BJ (cell line): ENCODE data around the gene ITPKB. TPM values are rescaled to one million over a fixed set of nuclear protein-coding genes. Genes with fewer than 3 reads are reported as not detected.

ENCODE experiments used
- CTCF ChIA-PET: fragments of 350-600 bp; formaldehyde crosslinking; extraction: SDS; loops from one replicate; lab custom pipeline; 2021; ENCODE audit warnings: antibody characterized with exemption, inconsistent platforms; lab: Yijun Ruan, JAX
- POLR2A ChIA-PET: fragments of 300-600 bp; sonication (Branson Sonifier 250); formaldehyde crosslinking; extraction: SDS; loops from one replicate; lab custom pipeline; 2021; ENCODE audit warnings: antibody characterized with exemption; lab: Charles Lee
- DNase-seq: peaks from one replicate; pipeline ENCODE4 v3.0.0-alpha.2; 2011; ENCODE audit warnings: low read depth
- H3K27me3 ChIP-seq: 2 replicates; pipeline ENCODE4 v1.6.0; 2011; ENCODE audit warnings: low read length; ENCODE audit not compliant: control insufficient read depth, insufficient read depth
- H3K36me3 ChIP-seq: 2 replicates; pipeline ENCODE4 v1.5.1; 2011; ENCODE audit warnings: low read length; ENCODE audit not compliant: control insufficient read depth, insufficient read depth
- H3K4me3 ChIP-seq: 2 replicates; pipeline ENCODE4 v1.5.1; 2011; ENCODE audit warnings: low read depth, mild to moderate bottlenecking, control low read depth, low read length
- polyA plus RNA-seq: library from polyadenylated mRNA; depleted of rRNA; stranded (reverse); fragments of >200 nt; gene quantifications from 2 replicates; pipeline ENCODE4 v1.2.3, GENCODE V29; 2011
- TF ChIP-seq, protein P1 (sequence below): IDR thresholded peaks from 2 replicates; pipeline ENCODE4 v1.5.1; 2011; ENCODE audit warnings: low read depth, mild to moderate bottlenecking, control low read depth, inconsistent platforms, low read length, moderate library complexity; ENCODE audit not compliant: insufficient read depth

Gene ITPKB
- polyA plus RNA-seq, 1 experiment, result 1.4 TPM

DNA sequence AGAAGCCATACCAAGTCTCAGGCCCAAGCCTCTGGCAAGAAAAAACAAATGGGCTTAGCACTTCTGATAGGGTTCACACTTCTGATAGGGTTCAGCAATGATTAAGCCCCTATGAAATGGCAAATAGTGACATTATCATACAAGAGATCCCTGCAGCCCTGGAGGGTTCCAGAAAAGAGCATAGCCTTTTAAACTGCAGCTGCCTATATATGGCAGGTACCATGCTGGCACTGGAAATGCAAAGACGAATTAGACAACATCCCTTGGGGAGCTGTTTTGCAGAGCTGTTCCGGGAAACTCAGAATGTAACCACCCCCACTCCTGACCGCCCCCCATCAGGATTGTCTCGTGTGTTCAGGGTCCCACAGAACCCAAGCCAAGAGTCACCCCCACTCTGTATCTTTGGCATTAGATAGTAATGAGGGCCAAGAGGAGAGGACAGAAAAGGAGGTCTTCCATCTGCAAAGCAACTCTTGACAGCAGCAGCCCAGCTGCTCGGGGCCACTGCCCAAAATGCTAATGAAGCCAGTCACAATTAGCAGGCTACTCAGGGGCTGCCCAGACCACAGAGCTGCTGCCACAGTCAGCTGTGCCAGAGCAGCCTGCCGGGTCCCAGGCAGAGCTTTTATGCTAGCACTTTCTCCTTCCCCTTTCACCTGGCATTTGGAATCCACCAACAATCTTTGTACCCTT is 50.9 kb downstream of the ITPKB start:
- TF ChIP-seq, protein P1, sequence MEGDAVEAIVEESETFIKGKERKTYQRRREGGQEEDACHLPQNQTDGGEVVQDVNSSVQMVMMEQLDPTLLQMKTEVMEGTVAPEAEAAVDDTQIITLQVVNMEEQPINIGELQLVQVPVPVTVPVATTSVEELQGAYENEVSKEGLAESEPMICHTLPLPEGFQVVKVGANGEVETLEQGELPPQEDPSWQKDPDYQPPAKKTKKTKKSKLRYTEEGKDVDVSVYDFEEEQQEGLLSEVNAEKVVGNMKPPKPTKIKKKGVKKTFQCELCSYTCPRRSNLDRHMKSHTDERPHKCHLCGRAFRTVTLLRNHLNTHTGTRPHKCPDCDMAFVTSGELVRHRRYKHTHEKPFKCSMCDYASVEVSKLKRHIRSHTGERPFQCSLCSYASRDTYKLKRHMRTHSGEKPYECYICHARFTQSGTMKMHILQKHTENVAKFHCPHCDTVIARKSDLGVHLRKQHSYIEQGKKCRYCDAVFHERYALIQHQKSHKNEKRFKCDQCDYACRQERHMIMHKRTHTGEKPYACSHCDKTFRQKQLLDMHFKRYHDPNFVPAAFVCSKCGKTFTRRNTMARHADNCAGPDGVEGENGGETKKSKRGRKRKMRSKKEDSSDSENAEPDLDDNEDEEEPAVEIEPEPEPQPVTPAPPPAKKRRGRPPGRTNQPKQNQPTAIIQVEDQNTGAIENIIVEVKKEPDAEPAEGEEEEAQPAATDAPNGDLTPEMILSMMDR, result no peak

DNA sequence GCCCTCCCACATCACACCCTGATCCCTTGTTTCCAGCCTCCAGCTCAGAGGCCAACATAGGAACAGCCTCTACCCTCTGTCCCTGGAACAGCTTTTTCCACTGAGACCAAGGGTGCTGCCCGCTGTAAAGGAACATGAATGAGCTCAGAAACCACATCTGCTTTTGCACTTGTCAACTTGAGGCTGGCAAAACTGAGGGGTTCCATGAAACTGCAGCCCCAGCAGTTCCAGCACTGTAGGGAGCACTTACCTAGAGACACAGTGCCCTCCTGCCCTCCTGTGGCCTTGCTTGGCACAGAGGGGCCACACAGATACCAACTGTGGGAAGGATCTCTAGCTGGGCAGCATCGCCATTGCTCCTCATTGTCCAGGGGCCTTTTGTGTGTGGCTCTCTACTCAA is 51.7 kb downstream of the ITPKB start:
- POLR2A ChIA-PET, result no interaction called here
- CTCF ChIA-PET, result interaction anchor here (0.7 to 1.2 kb wide), 4 partner anchors 19 to 279 kb away, joined by 3 to 4 read pairs (median 3); partner anchors contain the start of gene PARP1
- H3K36me3 ChIP-seq, result no peaks in the 10 kb centered on the region
- no peak for DNase-seq
- TF ChIP-seq, protein P1, result no peak
- no peak overlapping the region for H3K4me3 ChIP-seq
- no peaks in the 10 kb centered on the region; the same call in 1 of the 2 replicates for H3K27me3 ChIP-seq

More for the DNA sequence above, 50.9 kb downstream of the ITPKB start:
- Histone ChIP-seq H3K4me3 (no peak overlapping the region), H3K36me3 (no peaks in the 10 kb centered on the region), H3K27me3 (peaks cover 1% of the 10 kb centered on the region; the same call in 1 of the 2 replicates)
- POLR2A ChIA-PET, result interaction anchor here (0.5 to 1.0 kb wide), 2 partner anchors 8 to 11 kb away, joined by 4 to 8 read pairs; no protein-coding TSS in a partner anchor
- CTCF ChIA-PET, result interaction anchor here (0.6 to 1.4 kb wide), 4 partner anchors 11 to 142 kb away, joined by 3 to 4 read pairs (median 3); no protein-coding TSS in a partner anchor
- no peak for DNase-seq

DNA sequence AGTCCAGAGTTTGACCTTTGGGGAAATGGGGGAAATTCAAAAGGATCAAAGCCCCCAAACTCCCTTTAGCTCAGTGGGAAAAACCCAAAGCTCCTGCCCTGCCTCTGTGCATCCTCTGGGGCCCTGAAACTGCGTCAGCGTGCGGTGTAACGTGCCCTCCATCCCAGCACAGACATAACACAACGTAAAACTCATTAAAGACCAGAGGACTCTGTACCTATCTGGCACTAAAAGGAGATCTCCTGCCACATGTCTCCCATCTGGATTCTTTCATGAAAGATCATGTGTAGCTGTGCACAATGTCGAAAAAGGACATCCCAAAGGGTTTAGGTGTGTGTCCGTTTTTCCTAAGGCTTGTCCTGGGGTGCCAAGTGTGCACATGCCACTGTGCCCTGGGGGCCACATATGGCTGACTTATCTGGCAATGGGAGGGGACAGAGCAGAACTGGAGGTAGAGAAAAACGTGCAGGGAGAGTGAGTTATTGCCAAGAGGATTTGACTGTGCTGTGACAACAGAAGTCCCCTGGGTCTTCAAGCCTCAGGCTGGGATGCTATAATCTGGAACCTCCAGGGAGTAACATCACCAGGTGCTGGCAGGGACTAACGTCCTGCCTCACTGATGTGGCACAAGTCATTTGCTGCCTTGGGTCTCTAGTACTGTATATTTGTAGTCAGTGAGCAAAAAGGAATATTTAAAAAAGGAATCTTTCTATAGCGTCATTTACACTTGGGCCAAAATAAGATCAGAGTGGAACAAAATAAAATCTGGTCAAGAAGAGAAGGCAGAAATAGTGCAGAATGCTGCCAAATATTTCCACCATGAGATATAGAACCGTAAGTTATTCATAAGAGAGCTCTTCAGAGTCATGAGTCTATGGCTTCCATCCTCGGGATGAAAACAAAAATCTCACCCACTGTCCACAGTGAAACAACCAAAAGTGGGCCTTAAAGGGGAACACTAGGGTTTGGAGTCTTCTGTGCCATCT is 52.3 kb downstream of the ITPKB start:
- Histone ChIP-seq H3K27me3 (no peaks in the 10 kb centered on the region; the same call in 1 of the 2 replicates), H3K36me3 (no peaks in the 10 kb centered on the region), H3K4me3 (no peak overlapping the region)
- ChIA-PET CTCF (interaction anchor here (0.7 to 1.2 kb wide), 4 partner anchors 19 to 279 kb away, joined by 3 to 4 read pairs (median 3); partner anchors contain the start of gene PARP1), POLR2A (no interaction called here)
- no peak for DNase-seq
- TF ChIP-seq, protein P1, result no peak

DNA sequence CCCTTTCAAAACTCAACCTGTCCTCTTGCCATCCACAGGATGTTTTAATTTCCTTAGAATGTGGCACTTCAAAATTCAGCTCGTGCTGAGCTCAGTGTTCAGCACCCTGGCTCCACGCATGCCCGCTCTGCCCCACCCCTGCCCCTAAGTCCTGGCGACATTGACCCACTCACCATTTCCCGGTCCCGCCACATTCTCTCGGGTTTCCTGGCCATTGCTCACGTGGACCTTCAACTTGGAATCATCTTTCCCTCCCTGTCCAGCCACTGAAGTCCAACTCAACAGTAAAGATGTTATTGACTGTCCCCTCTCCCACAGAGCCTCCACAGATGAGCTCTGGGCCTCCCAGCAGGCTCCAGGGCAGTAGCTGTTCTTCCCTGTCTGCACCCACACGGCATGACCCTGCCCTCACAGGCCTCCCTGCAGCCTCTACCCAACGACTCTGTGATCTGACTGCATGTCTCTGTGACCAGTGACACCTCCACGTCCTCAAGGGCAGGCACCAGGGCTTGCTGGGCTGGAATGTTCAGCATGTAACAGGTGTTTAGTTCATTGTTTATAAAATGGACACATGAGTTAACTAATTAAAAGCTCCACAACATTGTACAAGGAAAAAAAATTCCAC is 53.8 kb downstream of the ITPKB start:
- CTCF ChIA-PET, result interaction anchor here (0.6 to 1.2 kb wide), 2 partner anchors 8 to 38 kb away, joined by 3 read pairs; no protein-coding TSS in a partner anchor
- TF ChIP-seq, protein P1, result no peak
- DNase-seq, result no peak
- POLR2A ChIA-PET, result no interaction called here
- Histone ChIP-seq H3K4me3 (no peak overlapping the region), H3K27me3 (no peaks in the 10 kb centered on the region; the same call in 1 of the 2 replicates), H3K36me3 (no peaks in the 10 kb centered on the region)
